GM20000 (cell line): ENCODE data around the gene PTN.

Experiments used
- DNase-seq: peaks from one replicate; pipeline ENCODE4 v3.0.0; 2012; ENCODE audit warnings: low spot score
- TF ChIP-seq, protein P1 (sequence below): IDR thresholded peaks from 2 replicates; pipeline ENCODE4 v1.5.1; 2012; ENCODE audit warnings: mild to moderate bottlenecking, control low read depth; ENCODE audit errors: extremely low read depth, missing control alignments

The PTN gene

DNA sequence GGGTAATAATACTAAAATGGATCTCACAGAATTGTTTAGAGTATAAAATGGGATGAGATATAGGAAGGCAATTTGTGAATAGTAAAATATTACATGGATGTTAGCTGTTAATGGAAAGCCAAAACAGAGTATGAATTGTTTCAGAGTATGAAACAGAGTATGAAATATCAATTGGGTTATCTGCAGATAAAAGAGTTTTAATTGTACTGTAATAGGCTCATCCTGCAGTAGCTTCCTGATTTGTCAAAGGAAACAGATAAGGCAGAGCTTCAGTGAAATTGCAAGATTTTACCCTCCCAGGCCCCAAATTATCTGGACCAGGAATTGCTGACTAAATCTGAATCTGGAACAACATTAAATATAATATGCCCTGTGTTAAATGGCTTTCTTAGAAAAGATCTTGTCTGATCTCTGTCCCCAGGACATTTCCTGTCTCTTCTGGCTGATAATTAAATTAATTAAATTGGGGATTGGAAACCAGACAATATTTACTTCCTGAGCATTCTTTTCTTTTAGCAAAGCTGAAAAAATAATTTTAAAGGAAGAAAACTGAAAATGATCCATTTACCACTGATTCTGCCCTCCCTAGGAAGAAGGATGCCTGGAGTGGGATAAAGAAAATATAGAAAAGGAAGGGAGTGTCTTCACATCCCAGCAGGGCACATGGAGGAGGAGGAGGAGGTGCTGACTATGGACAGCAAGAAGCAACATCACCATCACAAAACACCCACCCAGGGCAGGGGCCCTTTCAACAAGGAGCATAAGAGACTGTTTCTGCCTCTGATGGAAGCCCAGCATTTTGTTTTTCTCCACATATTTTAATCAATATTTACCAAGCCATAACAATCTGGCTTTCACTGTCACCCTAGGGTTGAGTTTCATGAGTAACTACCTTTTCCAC lies 18.5 kb downstream of the PTN start:
- TF ChIP-seq, protein P1, sequence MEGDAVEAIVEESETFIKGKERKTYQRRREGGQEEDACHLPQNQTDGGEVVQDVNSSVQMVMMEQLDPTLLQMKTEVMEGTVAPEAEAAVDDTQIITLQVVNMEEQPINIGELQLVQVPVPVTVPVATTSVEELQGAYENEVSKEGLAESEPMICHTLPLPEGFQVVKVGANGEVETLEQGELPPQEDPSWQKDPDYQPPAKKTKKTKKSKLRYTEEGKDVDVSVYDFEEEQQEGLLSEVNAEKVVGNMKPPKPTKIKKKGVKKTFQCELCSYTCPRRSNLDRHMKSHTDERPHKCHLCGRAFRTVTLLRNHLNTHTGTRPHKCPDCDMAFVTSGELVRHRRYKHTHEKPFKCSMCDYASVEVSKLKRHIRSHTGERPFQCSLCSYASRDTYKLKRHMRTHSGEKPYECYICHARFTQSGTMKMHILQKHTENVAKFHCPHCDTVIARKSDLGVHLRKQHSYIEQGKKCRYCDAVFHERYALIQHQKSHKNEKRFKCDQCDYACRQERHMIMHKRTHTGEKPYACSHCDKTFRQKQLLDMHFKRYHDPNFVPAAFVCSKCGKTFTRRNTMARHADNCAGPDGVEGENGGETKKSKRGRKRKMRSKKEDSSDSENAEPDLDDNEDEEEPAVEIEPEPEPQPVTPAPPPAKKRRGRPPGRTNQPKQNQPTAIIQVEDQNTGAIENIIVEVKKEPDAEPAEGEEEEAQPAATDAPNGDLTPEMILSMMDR, result no peak

GRCh38 chr7:137316648-137317353 lies 26.7 kb downstream of the PTN start:
- TF ChIP-seq, protein P1, result no peak
- DNase-seq, result no peak

More for the DNA sequence above, 18.5 kb downstream of the PTN start:
- no peak for DNase-seq

GRCh38 chr7:137313201-137313600 lies 30.3 kb downstream of the PTN start:
- DNase-seq, result no peak
- TF ChIP-seq, protein P1, result no peak

GRCh38 chr7:137306748-137307147 lies 36.8 kb downstream of the PTN start:
- DNase-seq, result no peak
- TF ChIP-seq, protein P1, result no peak

- DNase-seq, result no peak
- TF ChIP-seq, protein P1, result no peak
Measured at GRCh38 chr7:137305901-137306621, 37.5 kb downstream of the PTN start.

DNA sequence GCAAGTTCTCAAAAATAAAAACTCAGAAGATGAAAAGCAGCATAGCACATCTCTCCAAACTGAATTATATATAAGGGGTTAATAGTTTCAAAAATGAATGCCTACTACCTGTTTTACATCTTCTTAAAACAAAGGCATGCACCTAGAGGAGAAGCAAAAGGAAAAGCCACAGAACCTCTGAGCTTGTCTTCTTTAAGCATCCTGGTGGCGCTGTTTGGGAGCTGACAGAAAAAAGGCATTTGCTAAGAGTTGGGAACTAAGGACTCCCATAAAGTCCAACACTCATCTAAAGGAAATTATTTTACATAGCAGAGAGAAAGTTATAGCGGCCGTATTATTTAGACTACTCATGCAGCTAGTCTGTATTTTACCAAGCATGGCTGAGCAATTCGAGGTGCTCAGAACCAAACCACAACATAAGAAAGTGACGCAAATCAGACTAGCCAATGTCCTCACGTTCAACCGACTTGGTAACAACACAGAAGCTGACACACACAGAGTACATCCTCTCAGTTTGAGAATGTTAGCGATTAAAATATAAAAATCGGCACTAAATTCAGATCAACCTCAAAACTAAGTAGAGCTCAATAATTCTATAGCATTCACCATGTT lies 38.8 kb downstream of the PTN start:
- no peak for DNase-seq
- TF ChIP-seq, protein P1, result no peak
